HG03045 (cell line): ENCODE measurements around the gene GAS6.

Source experiments
- ATAC-seq: cut with Tn5 transposase; IDR thresholded peaks from one replicate; pipeline ENCODE4 v1.9.1; 2021; ENCODE audit warnings: mild to moderate bottlenecking, moderate library complexity; ENCODE audit not compliant: unreplicated experiment

The GAS6 gene

GRCh38 chr13:113853518-113854237, 10.2 kb downstream of the GAS6 start:
- no peak for ATAC-seq

GRCh38 chr13:113852536-113853517, 11.0 kb downstream of the GAS6 start:
- ATAC-seq, result no peak

- no peak for ATAC-seq
Observed at GRCh38 chr13:113851826-113852535, 11.9 kb downstream of the GAS6 start.

- ATAC-seq, result no peak
Observed at GRCh38 chr13:113851480-113851803, 12.4 kb downstream of the GAS6 start.

- no peak for ATAC-seq
Observed at GRCh38 chr13:113850722-113851479, 13.0 kb downstream of the GAS6 start.

GRCh38 chr13:113849981-113850721, 13.7 kb downstream of the GAS6 start:
- no peak for ATAC-seq

GRCh38 chr13:113849546-113849945, 14.3 kb downstream of the GAS6 start:
- ATAC-seq, result no peak

GRCh38 chr13:113848431-113849260, 15.2 kb downstream of the GAS6 start:
- no peak for ATAC-seq

- no peak for ATAC-seq
Observed at GRCh38 chr13:113848020-113848419, 15.9 kb downstream of the GAS6 start.

- no peak for ATAC-seq
Observed at GRCh38 chr13:113846636-113847318, 17.1 kb downstream of the GAS6 start.

GRCh38 chr13:113845723-113846635, 17.9 kb downstream of the GAS6 start:
- ATAC-seq, result no peak

GRCh38 chr13:113845055-113845454, 18.8 kb downstream of the GAS6 start:
- no peak for ATAC-seq

- ATAC-seq, result no peak
Observed at GRCh38 chr13:113843864-113844556, 19.9 kb downstream of the GAS6 start.

GRCh38 chr13:113843063-113843654, 20.7 kb downstream of the GAS6 start:
- ATAC-seq, result no peak

- no peak for ATAC-seq
Observed at GRCh38 chr13:113842336-113843062, 21.4 kb downstream of the GAS6 start.

GRCh38 chr13:113841353-113841650, 22.6 kb downstream of the GAS6 start:
- ATAC-seq, result no peak
